Fibroblast of villous mesenchyme (primary cell): ENCODE data around the gene GLTPD2. TPM values are rescaled to one million over a fixed set of nuclear protein-coding genes. Genes with fewer than 3 reads are reported as not detected.
"Not testable (repeated sequence)": the region's sequence is repeated elsewhere in the genome, so short reads cannot be mapped to it uniquely, and the experiment has no call there.

Experiments used
- DNase-seq: peaks from one replicate; pipeline ENCODE4 v3.0.0-alpha.2; 2010; ENCODE audit warnings: low read depth
- H3K4me3 ChIP-seq: 2 replicates; pipeline ENCODE4 v1.5.1; 2011; ENCODE audit warnings: low read depth, mild to moderate bottlenecking, low read length
- CTCF ChIP-seq: IDR thresholded peaks from 2 replicates; pipeline ENCODE4 v1.5.1; 2012; ENCODE audit warnings: low read depth, mild to moderate bottlenecking, low read length; ENCODE audit not compliant: insufficient read depth
- total RNA-seq: library from RNA; depleted of rRNA; stranded (reverse); fragments of >200 nt; gene quantifications from 2 replicates; pipeline ENCODE4 v1.2.3, GENCODE V29; 2012

Gene GLTPD2
- total RNA-seq, 1 donor: not detected

- H3K4me3 ChIP-seq: no peak overlapping the region
- DNase-seq: no peak
- peak; percentile 29 for TF ChIP-seq CTCF
These were observed 26.4 kb downstream of the GLTPD2 start for GRCh38 chr17:4815043-4815675.

GRCh38 chr17:4816826-4817225 lies 28.1 kb downstream of the GLTPD2 start:
- TF ChIP-seq CTCF: no peak

DNA sequence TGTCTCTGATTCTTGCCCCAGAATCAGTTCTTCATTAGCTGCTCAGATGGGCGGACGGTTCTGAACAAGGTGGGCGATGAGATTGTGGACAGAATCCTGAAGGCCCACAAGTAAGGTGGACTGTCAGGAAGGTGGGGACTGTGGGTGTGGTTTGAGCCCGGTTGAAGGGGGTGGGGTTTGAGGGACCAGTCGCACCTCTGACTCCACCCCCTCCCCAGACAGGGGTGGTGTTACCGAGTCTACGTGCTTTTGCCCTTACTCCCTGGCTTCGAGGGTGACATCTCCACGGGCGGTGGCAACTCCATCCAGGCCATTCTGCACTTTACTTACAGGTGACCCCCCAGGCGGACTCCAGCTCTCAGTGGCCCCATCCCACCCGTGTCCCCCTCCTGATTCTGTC lies 29.5 kb downstream of the GLTPD2 start:
- no peak for DNase-seq
- no peak overlapping the region for H3K4me3 ChIP-seq
- TF ChIP-seq CTCF: no peak

More at GRCh38 chr17:4816826-4817225, 28.1 kb downstream of the GLTPD2 start:
- H3K4me3 ChIP-seq: no peak overlapping the region
- no peak for DNase-seq

DNA sequence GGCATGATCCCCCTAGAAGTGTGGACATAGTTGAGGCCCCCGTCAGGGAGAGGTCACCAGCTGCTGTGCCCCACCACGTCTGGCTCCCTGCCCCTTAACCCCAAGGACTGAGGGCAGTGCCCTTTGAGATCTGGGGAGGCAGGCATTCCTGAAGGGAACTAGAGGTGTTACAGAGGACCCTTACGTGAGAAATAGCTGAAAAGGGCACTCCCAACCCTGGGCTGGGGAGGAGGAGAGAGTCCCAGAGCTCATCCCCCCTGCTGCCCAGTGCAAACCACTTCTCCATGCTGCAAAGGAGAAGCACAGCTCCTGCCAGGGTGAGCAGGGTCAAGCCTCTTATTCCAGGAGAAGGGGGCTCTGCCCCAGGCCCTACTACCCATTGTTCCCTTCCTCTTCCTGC lies 34.1 kb downstream of the GLTPD2 start:
- TF ChIP-seq CTCF: no peak
- DNase-seq: no peak

GRCh38 chr17:4823373-4824089 lies 34.8 kb downstream of the GLTPD2 start:
- no peak overlapping the region for H3K4me3 ChIP-seq
- no peak for DNase-seq
- no peak for TF ChIP-seq CTCF

More for the DNA sequence above, 34.1 kb downstream of the GLTPD2 start:
- H3K4me3 ChIP-seq: no peak overlapping the region

DNA sequence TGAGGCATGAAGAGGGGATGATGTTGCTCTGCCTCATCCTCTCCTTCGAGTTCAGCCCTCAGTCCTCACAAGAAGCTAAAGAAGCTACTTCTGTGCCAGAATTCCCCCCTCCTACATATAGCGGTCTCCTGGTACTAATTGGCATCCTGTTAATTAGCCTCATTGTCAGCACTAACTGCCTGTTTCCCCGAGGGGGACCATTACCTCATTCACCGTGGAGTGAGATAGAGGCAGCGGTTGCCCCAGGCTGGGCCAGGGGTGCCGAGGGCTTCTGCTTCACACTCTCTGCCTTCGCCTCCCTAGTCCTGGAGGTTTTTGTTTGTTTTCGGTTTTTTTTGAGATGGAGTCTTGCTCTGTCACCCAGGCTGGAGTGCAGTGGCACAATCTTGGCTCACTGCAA lies 38.6 kb downstream of the GLTPD2 start:
- no peak for TF ChIP-seq CTCF
- DNase-seq: no peak
- H3K4me3 ChIP-seq: no peak overlapping the region

- peak overlapping the region; percentile 68 for H3K4me3 ChIP-seq
- not testable (repeated sequence) for DNase-seq
These were observed 44.0 kb downstream of the GLTPD2 start for GRCh38 chr17:4832829-4833177.
